SIG-M5 treated with dmso at 0.1 percent for 504 hours (cell line): Measurements from ENCODE around the gene CYTH2.

ENCODE experiments used
- DNase-seq: peaks from one replicate; lab custom pipeline; 2025; ENCODE audit not compliant: unreplicated experiment; lab: John Stamatoyannopoulos, UW

The CYTH2 gene, protein sequence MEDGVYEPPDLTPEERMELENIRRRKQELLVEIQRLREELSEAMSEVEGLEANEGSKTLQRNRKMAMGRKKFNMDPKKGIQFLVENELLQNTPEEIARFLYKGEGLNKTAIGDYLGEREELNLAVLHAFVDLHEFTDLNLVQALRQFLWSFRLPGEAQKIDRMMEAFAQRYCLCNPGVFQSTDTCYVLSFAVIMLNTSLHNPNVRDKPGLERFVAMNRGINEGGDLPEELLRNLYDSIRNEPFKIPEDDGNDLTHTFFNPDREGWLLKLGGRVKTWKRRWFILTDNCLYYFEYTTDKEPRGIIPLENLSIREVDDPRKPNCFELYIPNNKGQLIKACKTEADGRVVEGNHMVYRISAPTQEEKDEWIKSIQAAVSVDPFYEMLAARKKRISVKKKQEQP

DNA sequence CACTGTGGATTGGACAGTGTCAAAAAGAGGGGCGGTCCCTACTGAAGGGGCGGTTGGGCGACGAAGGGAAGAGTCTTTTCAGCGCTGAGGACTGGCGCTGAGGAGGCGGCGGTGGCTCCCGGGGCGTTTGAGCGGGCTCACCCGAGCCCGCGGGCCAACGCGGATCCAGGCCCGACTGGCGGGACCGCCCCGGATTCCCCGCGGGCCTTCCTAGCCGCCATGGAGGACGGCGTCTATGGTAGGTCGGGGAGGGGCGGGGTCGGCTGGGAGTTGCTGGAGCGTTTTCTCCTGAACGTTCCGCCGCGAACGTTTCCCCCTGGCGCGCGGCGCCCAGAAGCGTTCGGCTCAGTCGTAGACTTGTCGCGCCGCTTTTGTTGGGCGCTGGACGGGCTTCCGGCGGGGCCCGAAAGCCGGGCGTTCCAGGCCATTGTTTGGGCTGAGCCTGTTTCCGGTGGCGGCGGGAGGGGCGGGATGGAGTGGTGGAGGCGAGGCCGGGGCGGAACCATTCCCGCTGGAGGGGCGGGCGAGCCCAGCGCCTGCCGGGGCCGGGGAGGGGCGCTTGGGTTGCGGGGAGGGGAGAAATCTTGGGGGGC is at the start of gene CYTH2:
Gene CYTH2, plus strand, starts transcription at position 81 of the 593 bp plus-strand sequence. Its CDS starts 139 bp downstream, at position 220.
- DNase-seq = peak; percentile 40

DNA sequence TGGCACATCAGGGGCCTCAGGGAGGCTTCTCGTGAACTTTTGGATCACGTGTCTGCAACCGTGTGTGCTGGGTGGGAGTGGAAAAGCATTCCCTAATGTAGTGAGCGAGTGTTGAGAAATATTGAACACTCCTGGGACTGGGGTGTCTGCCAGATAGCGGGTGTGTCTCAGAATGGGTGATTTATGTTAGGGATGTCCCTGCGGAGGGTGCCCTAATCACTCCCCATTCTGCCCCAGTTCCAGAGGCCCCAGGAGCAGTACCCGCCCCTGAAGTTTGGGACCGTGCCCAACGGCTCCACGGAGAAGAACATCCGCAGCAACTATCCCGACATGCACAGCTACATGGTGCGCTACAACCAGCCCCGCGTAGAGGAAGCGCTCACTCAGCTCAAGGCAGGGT is 47.6 kb upstream of the CYTH2 start:
- no peak for DNase-seq

DNA sequence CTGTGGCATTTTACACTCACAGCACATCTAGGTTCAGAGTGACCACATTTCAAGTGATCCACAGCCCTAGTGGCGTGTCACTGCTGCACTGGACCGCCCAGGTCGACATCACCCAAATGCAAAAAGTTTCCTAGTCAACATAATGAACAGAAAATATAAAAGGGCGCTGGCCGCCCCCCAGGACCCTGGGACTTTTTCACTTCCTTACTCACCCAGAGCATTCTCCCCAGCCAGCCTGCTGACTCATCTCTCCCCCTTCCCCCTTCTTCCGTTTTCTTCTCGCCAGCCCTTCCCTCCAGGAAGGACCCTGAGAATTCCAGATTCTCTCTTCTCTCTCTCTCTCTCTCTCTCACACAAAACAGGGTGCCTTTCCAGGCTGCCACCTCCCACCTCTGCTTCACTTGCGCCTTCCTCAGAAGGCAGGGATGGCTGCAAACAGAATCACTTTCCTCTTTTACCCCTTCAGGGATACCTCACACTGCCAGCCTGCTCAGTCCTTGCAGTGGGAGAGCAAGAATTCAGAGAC is 44.4 kb upstream of the CYTH2 start:
- DNase-seq = peak; percentile 54

DNA sequence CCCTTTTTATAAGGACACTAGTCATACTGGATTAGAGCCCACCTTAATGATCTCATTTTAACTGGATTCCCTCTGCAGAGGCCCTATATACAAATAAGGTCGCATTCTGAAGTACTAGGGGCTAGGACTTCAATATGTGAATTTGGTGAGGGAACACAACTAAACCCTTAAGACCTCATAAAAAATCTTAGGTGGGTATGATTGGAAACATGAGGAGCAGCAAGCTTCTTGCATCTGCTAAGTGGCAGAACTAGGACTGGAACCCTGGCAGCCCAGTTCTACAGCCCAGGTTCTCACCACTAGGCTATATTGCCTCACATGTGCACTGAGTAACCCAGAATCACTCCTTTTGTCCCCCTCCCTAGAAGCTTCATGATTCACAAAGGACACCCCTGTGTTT is 40.5 kb upstream of the CYTH2 start:
- DNase-seq = no peak

DNA sequence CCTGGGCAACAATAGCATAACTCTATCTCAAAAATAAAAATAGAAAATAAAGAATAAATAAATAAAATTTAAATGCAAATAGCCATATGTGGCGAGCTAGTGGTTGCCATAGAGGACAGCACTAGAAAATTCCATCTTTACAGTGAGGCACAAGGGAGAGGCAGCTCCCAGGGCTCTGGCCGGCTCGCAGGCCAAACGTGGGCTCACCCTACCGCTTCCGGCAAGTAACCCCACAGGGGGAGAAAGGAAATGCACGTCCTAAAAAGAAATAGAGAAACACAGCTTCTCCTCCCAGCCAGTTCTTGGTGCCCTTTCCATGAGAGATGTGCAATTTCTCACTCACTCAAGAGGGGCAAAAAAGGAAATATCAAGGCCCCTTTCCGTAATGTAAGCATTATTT is 35.8 kb upstream of the CYTH2 start:
- no peak for DNase-seq

DNA sequence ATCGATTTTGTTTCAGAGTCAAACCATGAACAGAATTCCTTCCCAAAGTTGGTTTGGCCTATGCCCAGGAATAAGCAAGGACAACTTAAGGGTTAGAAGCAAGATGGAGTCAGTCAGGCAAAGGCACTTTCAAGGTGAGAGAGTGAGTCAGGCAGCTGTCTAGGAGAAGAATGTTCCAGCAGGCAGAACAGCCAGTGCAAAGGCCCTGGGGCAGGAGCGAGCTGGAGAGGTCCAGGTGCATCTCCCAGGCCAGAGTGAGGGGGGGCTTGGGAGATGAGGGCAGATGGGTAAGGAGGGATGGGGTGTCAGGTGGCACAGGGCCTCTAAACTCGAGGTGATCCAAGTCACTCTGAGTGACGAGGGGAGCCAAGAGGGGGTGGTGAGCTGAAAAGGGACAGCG is 32.6 kb upstream of the CYTH2 start:
- no peak for DNase-seq

DNA sequence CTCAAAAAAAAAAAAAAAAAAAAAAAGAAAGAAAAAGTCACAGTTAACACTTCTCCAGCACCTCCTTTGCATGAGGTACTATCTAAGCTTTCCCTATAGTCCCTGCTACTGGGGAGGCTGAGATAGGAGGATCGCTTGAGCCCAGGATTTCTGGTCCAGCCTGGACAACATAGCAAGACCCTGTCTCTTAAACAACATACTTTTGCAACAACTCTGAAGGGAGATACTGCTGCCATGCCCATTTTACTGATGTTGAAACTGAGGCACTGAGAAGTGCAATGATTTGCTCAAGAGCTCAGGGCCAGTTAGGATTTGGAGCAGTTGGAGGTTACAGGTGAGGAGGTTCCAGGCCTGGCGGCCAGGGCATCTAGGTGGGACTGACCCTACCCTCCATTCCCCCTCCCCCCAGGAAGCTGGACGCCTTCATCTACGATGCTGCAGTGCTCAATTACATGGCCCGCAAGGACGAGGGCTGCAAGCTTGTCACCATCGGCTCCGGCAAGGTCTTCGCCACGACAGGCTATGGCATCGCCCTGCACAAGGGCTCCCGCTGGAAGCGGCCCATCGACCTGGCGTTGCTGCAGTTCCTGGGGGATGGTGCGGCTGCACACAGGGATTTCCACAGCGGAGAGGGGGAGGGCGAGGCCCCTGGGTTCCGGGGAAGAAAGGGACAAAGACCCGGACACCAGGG is 27.7 kb upstream of the CYTH2 start:
- no peak for DNase-seq

DNA sequence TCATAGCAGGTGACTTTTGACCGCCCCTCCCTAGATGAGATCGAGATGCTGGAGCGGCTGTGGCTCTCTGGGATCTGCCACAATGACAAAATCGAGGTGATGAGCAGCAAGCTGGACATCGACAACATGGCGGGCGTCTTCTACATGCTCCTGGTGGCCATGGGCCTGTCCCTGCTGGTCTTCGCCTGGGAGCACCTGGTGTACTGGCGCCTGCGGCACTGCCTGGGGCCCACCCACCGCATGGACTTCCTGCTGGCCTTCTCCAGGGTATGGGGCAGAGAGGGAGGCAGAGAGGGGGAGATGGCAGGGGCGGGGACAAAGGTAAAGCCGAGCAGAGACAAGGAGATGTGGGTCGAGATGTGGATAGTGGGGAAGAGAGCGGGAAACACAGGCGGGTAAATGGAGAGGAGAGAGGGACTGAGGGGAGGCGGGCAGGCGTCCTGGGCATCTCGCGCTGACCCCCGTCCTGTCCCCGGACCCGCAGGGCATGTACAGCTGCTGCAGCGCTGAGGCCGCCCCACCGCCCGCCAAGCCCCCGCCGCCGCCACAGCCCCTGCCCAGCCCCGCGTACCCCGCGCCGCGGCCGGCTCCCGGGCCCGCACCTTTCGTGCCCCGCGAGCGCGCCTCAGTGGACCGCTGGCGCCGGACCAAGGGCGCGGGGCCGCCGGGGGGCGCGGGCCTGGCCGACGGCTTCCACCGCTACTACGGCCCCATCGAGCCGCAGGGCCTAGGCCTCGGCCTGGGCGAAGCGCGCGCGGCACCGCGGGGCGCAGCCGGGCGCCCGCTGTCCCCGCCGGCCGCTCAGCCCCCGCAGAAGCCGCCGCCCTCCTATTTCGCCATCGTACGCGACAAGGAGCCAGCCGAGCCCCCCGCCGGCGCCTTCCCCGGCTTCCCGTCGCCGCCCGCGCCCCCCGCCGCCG is 26.8 kb upstream of the CYTH2 start:
- DNase-seq = no peak

DNA sequence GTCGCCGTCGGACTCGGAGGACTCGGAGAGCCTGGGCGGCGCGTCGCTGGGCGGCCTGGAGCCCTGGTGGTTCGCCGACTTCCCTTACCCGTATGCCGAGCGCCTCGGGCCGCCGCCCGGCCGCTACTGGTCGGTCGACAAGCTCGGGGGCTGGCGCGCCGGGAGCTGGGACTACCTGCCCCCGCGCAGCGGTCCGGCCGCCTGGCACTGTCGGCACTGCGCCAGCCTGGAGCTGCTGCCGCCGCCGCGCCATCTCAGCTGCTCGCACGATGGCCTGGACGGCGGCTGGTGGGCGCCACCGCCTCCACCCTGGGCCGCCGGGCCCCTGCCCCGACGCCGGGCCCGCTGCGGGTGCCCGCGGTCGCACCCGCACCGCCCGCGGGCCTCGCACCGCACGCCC is 25.9 kb upstream of the CYTH2 start:
- no peak for DNase-seq

DNA sequence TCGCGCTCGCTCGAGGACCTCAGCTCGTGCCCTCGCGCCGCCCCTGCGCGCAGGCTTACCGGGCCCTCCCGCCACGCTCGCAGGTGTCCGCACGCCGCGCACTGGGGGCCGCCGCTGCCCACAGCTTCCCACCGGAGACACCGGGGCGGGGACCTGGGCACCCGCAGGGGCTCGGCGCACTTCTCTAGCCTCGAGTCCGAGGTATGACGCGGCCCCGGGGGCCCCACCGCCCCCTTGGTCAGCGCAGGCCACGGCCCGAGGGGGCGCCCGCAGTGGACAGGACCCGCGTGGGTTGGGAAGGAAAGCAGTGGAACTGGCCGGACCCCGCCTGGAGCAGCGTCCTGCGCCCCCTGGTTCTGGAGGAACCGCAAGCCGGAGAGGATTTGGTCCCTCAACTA is 25.4 kb upstream of the CYTH2 start:
- DNase-seq = no peak

DNA sequence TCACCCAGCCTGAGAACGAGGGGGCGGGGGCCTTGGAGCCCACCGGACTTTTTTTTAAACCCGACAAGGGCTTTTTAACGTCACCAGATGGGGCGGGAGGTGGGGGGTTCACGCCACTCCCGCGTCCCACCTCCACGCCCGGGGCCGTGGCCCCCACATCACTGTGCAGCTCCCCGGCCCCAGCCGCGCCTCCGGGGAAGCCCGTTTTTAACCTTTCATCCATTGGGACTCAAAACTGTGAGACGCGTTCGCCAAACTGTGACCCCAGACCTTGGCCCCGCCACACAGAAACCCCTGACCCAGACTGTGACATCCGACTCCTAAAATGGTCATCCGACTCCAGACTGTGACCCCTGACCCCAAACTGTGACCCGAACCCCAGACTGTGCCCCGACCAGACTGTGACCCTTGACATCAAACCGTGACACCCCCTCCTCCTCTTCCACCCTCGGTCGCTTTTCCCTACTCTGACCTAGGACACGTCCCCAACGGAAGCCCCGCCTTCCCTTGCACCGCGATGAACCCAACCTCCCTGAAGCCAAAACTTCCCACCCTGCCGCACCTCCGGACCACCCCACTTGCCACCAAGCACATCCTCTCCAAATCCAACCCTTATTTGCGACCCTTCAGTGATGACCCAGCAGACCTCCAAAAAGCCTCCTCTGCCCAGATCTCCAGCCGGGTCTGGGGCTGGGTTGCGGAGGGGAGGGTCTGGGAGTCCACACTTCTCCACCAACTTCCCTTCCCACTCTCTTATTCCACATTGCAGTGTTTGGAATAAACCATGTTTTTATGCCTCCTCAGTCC is 24.8 kb upstream of the CYTH2 start:
- no peak for DNase-seq

DNA sequence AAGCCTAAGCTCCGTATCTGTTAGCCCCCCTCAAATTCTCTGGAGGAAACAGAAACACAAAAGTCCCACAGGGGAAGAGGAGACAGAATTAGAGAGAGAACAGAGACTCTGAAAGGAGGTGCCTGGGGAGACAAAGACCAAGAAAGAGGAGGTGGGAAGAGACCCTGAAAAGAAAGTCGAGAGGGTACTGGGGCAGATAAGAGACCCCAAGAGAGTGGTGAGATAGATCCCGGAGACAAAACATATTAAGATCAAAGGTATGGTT is 24.3 kb upstream of the CYTH2 start:
- DNase-seq = no peak

DNA sequence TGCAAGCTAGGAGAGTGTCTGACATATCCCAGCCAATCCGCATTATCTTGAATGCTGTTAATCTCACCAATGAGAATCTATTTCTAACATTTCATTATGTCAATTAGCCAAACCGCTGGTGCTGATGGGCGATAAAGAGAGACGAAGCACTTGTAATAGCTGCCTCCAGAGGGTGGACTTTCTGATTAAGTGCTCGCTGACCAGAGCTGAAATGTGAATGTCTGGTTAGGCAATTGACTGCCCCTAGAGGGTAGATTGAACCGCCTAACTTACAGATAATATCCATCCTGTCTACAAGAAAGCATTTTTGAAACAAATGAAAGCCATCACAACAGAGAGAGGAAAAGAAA is 23.9 kb upstream of the CYTH2 start:
- peak; percentile 78 for DNase-seq

DNA sequence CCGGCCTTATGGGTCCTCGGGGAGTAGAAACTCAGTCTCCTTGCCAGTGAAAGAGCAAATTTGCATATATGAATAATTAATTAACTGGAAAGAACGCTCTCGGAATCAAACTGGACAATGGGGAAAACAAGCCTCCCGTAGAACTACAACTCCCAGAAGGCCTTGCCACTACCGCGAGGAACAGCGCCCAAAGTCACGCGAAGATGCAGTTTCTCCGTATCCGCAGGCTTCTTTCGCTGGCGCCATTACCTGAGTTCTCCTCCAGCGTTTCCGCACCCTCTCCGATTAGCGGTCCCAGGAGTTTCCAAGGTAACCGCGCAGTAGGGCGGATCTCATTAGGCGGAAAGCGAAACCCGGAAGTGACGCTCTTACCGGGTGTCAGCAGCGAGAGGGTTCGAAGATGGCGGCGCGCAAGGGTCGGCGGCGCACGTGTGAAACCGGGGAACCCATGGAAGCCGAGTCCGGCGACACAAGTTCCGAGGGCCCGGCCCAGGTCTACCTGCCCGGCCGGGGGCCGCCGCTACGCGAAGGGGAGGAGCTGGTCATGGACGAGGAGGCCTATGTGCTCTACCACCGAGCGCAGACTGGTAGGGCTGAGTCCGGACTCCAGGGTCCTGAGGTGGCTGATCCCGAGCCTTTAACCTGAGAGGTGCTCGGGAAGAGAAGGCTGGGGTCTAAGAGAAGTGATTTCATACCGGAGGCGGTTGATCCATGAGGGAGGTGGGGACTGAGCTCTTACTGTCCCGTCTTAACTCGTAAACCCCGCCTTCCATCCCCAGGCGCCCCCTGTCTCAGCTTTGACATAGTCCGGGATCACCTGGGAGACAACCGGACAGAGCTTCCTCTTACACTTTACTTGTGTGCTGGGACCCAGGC is 23.3 kb upstream of the CYTH2 start, which contains the start of gene GRWD1:
Gene GRWD1, plus strand, starts transcription at position 378 of the 876 bp plus-strand sequence. Its CDS starts 23 bp downstream, at position 401.
- DNase-seq = peak; percentile 96

DNA sequence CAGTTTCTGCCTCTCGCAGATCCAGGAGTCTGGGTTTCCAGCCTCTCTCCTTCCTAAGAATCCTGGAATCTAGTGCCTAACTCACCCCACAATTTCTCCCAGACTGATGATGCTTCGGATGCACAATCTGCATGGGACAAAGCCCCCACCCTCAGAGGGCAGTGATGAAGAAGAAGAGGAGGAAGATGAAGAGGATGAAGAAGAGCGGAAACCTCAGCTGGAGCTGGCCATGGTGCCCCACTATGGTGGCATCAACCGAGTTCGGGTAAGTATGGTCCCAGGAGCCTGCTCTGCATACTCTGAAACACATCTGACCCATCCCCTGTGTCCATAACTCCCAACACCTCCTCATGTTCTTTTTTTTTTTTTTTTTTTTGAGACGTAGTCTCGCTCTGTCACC is 22.6 kb upstream of the CYTH2 start:
- no peak for DNase-seq

DNA sequence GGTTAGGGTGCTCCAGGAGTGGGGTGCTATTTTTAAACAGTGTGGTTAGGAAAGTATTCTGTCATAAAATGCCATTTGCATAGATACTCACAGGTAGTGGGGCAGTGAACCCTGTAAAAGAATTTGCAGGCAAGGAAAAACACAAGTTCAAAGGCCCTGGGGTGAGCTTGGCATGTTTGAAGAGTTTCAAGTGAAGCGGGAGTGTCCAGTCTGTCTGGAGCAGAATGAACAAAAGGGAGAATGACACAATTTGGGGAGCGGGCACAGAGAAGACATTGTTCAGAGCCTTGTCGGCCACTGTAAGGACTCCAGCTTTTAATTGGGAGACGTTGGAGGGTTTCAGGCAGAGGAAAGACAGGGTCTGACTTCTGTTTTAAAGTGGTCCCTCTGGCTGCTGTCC is 20.6 kb upstream of the CYTH2 start:
- no peak for DNase-seq

DNA sequence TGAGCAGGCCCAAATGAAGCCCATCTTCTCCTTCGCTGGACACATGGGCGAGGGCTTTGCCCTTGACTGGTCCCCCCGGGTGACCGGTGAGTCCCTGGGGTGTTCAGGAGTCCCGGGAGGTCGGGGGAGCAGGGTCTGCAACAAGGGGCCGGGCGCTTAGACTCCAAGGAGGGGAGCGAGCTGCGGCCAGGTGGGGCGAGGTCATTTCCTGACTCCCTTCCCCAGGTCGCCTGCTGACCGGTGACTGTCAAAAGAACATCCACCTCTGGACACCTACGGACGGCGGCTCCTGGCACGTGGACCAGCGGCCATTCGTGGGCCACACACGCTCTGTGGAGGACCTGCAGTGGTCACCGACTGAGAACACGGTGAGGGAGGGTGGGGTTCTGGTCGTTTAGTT is 18.7 kb upstream of the CYTH2 start:
- no peak for DNase-seq

DNA sequence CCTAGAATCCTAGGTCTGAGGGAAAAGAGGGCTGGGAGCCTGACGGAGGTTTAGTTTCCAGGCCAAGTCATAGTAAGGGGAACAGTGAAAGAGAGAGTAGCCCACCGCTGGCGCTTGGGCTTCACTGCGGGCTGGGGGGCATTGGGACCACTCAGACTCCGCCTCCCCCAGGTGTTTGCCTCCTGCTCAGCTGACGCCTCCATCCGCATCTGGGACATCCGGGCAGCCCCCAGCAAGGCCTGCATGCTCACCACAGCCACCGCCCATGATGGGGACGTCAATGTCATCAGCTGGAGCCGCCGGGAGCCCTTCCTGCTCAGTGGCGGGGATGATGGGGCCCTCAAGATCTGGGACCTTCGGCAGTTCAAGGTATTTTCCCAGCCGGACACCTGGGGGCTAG is 18.3 kb upstream of the CYTH2 start:
- DNase-seq = no peak

DNA sequence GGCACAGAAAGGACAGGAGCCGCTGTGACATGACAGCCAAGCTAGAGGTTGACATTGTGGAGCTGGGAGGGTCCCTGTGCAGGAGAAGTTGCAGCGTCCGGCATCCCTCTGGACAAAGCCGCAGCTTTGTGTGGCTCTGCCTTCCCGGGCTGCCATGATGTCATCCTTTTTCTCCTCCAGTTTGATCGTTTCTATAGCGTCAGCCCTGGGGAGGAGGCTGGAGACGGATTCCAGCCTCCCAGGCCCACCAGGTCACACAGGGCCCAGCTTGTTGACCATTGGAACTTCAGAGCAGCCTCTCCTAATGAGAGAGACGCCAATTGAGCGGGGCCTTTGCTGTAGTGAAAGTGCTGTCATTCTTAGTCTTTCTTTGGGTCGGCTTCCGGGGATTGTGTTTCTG is 17.5 kb upstream of the CYTH2 start:
- DNase-seq = no peak
